SK-N-MC (cell line): ENCODE measurements around the gene POC1A.

Experiments
- EZH2 ChIP-seq: fragments of 200-600 bp; sonication (generic); IDR thresholded peaks from one replicate; pipeline ENCODE4 v1.6.1; 2017; ENCODE audit warnings: antibody characterized with exemption
- POLR2AphosphoS5 ChIP-seq: IDR thresholded peaks from 2 replicates; pipeline ENCODE4 v1.6.1; 2012; ENCODE audit warnings: mild to moderate bottlenecking, low read depth, low read length, borderline replicate concordance

DNA sequence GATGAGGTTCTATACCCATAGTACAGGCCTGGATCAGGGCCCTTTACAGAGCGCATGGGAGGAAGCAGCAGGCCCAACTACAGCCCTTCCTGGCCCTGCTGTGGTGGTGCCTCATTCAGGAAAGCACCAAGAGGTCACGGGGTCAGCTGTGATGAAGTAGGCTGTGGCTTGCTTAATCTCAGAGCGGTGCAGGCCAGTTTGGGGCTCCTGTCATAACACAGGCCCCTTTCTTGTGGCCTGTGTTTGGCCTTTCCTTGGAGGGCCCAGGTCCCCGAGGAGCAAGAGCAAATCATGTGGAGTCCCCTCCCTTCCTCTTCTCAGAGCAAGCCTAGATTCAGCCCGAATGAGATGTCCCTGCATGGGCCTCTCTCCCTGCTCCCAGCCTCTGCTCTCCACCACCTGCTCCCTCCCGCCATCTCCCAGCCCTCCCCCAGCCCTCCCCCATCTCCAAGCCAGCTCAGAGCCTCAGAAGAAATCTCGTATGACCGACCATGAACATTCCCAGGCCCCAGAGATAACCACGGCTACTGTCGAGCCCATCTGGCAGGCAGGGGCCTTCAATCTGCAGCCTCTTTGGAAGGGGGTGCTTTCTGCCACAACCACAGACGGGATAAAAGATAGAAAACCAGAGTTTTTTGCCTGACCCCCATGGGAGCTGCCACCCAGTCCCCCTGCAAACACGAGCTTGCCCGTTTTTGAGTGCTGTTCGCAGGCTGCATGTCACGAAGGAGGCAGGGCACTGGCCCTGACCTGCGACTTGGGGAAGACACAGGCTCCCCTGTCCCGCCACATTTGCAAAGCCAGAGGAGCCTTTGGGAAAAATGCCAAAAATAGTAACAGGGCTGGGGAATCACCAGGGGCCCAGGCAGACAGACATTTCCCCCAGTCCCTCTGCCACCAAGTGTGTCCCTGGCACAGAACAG is 65.5 kb downstream of the POC1A start:
- TF ChIP-seq EZH2 (no peak), POLR2AphosphoS5 (no peak)
